Fibroblast of pulmonary artery (primary cell): ENCODE results near the gene FRMD4A.
"Not testable (repeated sequence)": the region's sequence is repeated elsewhere in the genome, so short reads cannot be mapped to it uniquely, and the experiment has no call there.

Experiments used
- DNase-seq: peaks from one replicate; pipeline ENCODE4 v3.0.0-alpha.2; 2010; ENCODE audit warnings: low read depth
- H3K4me3 ChIP-seq: replicated peaks from 2 replicates; pipeline ENCODE4 v1.5.1; 2011; ENCODE audit warnings: low read depth, mild to moderate bottlenecking, control low read depth, low read length, moderate library complexity
- CTCF ChIP-seq: IDR thresholded peaks from 2 replicates; pipeline ENCODE4 v1.5.1; 2011; ENCODE audit warnings: mild to moderate bottlenecking, control low read depth, low read length, inconsistent platforms; ENCODE audit errors: missing control alignments

The FRMD4A gene

GRCh38 chr10:14235566-14236195, 95.0 kb downstream of the FRMD4A start:
- no peak overlapping the region for H3K4me3 ChIP-seq
- DNase-seq: no peak
- no peak for TF ChIP-seq CTCF

- TF ChIP-seq CTCF: no peak
- no peak for DNase-seq
These were observed 97.2 kb downstream of the FRMD4A start for GRCh38 chr10:14233566-14233965.

GRCh38 chr10:14228798-14229197, 101.9 kb downstream of the FRMD4A start:
- not testable (repeated sequence) for H3K4me3 ChIP-seq, DNase-seq

More at GRCh38 chr10:14233566-14233965, 97.2 kb downstream of the FRMD4A start:
- H3K4me3 ChIP-seq: no peak overlapping the region

GRCh38 chr10:14225379-14225778, 105.3 kb downstream of the FRMD4A start:
- DNase-seq: no peak

GRCh38 chr10:14220026-14220425, 110.7 kb downstream of the FRMD4A start:
- DNase-seq: no peak
- no peak overlapping the region for H3K4me3 ChIP-seq
- no peak for TF ChIP-seq CTCF

More at GRCh38 chr10:14225379-14225778, 105.3 kb downstream of the FRMD4A start:
- H3K4me3 ChIP-seq: no peak overlapping the region
- no peak for TF ChIP-seq CTCF

- no peak overlapping the region for H3K4me3 ChIP-seq
- no peak for DNase-seq
- TF ChIP-seq CTCF: no peak
These were observed 111.3 kb downstream of the FRMD4A start for GRCh38 chr10:14219411-14219810.

- H3K4me3 ChIP-seq: no peak overlapping the region
- TF ChIP-seq CTCF: no peak
- DNase-seq: no peak
These were observed 115.1 kb downstream of the FRMD4A start for GRCh38 chr10:14215641-14216040.

- not testable (repeated sequence) for DNase-seq, H3K4me3 ChIP-seq
These were observed 117.0 kb downstream of the FRMD4A start for GRCh38 chr10:14213703-14214102.
